Measurements from ENCODE around the gene ZBTB44.
"Not testable (repeated sequence)": the region's sequence is repeated elsewhere in the genome, so short reads cannot be mapped to it uniquely, and the experiment has no call there.

ZBTB44 gene

GRCh38 chr11:130249371-130249770, 65.3 kb downstream of the ZBTB44 start:
- no peak for DNase-seq (ENCODE audit: low spot score)

- DNase-seq (ENCODE audit: low spot score): no peak
Measured at GRCh38 chr11:130247319-130247718, 67.4 kb downstream of the ZBTB44 start.

GRCh38 chr11:130246738-130247137, 68.0 kb downstream of the ZBTB44 start:
- DNase-seq (ENCODE audit: low spot score): no peak

- DNase-seq (ENCODE audit: low spot score): no peak
Measured at GRCh38 chr11:130246270-130246669, 68.4 kb downstream of the ZBTB44 start.

GRCh38 chr11:130245375-130245774, 69.3 kb downstream of the ZBTB44 start:
- DNase-seq (ENCODE audit: low spot score): not testable (repeated sequence)

GRCh38 chr11:130244848-130245247, 69.9 kb downstream of the ZBTB44 start:
- DNase-seq (ENCODE audit: low spot score): no peak

- DNase-seq (ENCODE audit: low spot score): no peak
Measured at GRCh38 chr11:130243816-130244215, 70.9 kb downstream of the ZBTB44 start.

GRCh38 chr11:130241713-130242112, 73.0 kb downstream of the ZBTB44 start:
- no peak for DNase-seq (ENCODE audit: low spot score)

GRCh38 chr11:130237282-130238006, 77.3 kb downstream of the ZBTB44 start:
- no peak for DNase-seq (ENCODE audit: low spot score)

GRCh38 chr11:130234315-130234714, 80.4 kb downstream of the ZBTB44 start:
- DNase-seq (ENCODE audit: low spot score): no peak

- DNase-seq (ENCODE audit: low spot score): not testable (repeated sequence)
Measured at GRCh38 chr11:130233888-130234287, 80.8 kb downstream of the ZBTB44 start.

- not testable (repeated sequence) for DNase-seq (ENCODE audit: low spot score)
Measured at GRCh38 chr11:130233486-130233885, 81.2 kb downstream of the ZBTB44 start.

- peak; percentile 51 for DNase-seq (ENCODE audit: low spot score)
Measured at GRCh38 chr11:130227373-130227772, 87.3 kb downstream of the ZBTB44 start.

- no peak for DNase-seq (ENCODE audit: low spot score)
Measured at GRCh38 chr11:130223291-130223971, 91.3 kb downstream of the ZBTB44 start.

GRCh38 chr11:130220311-130221035, 94.2 kb downstream of the ZBTB44 start:
- no peak for DNase-seq (ENCODE audit: low spot score)

GRCh38 chr11:130219148-130219547, 95.6 kb downstream of the ZBTB44 start:
- DNase-seq (ENCODE audit: low spot score): no peak

GRCh38 chr11:130218501-130219070, 96.1 kb downstream of the ZBTB44 start:
- no peak for DNase-seq (ENCODE audit: low spot score)

- DNase-seq (ENCODE audit: low spot score): no peak
Measured at GRCh38 chr11:130217133-130218031, 97.3 kb downstream of the ZBTB44 start.

- no peak for DNase-seq (ENCODE audit: low spot score)
Measured at GRCh38 chr11:130216591-130217132, 98.1 kb downstream of the ZBTB44 start.

- DNase-seq (ENCODE audit: low spot score): no peak
Measured at GRCh38 chr11:130216221-130216550, 98.5 kb downstream of the ZBTB44 start.

- DNase-seq (ENCODE audit: low spot score): no peak
Measured at GRCh38 chr11:130215531-130216220, 99.0 kb downstream of the ZBTB44 start.

Measured in germinal center (tissue), 1 donor.